ENCODE results near the gene HPCAL4. TPM values are rescaled to one million over a fixed set of nuclear protein-coding genes. Genes with fewer than 3 reads are reported as not detected.

HPCAL4 gene
- total RNA-seq, 1 donor from 2014 or later: 0.20 TPM

DNA sequence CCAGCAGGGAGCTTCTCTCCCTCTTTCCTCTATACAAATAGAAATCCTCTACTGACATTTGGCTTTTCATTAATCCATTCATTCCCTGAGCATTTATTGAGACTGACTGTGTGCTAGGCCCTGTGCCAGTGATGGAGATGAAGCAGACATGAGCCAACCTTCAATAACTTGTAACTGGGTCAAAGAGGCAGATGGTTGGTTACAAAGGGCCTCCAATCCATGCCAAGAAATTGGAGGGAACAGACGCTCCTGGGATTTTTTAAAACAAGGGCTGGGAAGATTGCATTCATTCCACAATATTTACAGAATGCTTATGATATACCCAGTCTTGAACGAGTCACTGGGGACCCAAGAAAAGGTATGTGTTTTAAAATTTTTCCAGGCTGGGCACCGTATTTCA lies 6.2 kb downstream of the HPCAL4 start:
- no peak for FAIRE-seq
- no peaks in the 10 kb centered on the region for H3K36me3 ChIP-seq (ENCODE audit: insufficient read depth, low read length)
- H3K79me2 ChIP-seq (ENCODE audit: insufficient read depth, low read length): no peaks in the 10 kb centered on the region
- TF ChIP-seq EZH2 (IDR thresholded peaks at IDR 0.05; ENCODE audit: insufficient read depth, low read length): no peak
- TF ChIP-seq, protein P1, sequence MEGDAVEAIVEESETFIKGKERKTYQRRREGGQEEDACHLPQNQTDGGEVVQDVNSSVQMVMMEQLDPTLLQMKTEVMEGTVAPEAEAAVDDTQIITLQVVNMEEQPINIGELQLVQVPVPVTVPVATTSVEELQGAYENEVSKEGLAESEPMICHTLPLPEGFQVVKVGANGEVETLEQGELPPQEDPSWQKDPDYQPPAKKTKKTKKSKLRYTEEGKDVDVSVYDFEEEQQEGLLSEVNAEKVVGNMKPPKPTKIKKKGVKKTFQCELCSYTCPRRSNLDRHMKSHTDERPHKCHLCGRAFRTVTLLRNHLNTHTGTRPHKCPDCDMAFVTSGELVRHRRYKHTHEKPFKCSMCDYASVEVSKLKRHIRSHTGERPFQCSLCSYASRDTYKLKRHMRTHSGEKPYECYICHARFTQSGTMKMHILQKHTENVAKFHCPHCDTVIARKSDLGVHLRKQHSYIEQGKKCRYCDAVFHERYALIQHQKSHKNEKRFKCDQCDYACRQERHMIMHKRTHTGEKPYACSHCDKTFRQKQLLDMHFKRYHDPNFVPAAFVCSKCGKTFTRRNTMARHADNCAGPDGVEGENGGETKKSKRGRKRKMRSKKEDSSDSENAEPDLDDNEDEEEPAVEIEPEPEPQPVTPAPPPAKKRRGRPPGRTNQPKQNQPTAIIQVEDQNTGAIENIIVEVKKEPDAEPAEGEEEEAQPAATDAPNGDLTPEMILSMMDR (IDR thresholded peaks at IDR 0.05; ENCODE audit: insufficient read depth, low read depth, low read length): no peak
- DNase-seq (ENCODE audit: low read depth): no peak
- H3K9me3 ChIP-seq (ENCODE audit: insufficient read depth, low read depth, low read length): no peaks in the 10 kb centered on the region
- H3K27ac ChIP-seq (ENCODE audit: low read depth, low read length): no peak overlapping the region
- no peaks in the 10 kb centered on the region for H4K20me1 ChIP-seq (ENCODE audit: insufficient read depth, low read length)
- H3K4me1 ChIP-seq (ENCODE audit: insufficient read depth, low read length): no peaks in the 10 kb centered on the region
- Mint-ChIP-seq H3K36me3 (ENCODE audit: low read depth, unreplicated experiment) (peaks cover 6% of the 10 kb centered on the region), H3K27me3 (ENCODE audit: low read depth, unreplicated experiment) (peaks cover 87% of the 10 kb centered on the region), H3K4me1 (ENCODE audit: low read depth, unreplicated experiment) (peaks cover 11% of the 10 kb centered on the region), H3K9me3 (ENCODE audit: unreplicated experiment) (peaks cover 9% of the 10 kb centered on the region), H3K4me3 (ENCODE audit: unreplicated experiment) (no peak overlapping the region), H3K27ac (ENCODE audit: unreplicated experiment) (peak overlapping the region; percentile 77)
- H3K4me3 ChIP-seq (ENCODE audit: insufficient read depth, low read depth, low read length): no peak overlapping the region
- H3K4me2 ChIP-seq (ENCODE audit: low read length): no peak overlapping the region
- H2AFZ ChIP-seq (ENCODE audit: low read depth, low read length): no peak overlapping the region
- peaks cover 80% of the 10 kb centered on the region for H3K27me3 ChIP-seq (ENCODE audit: insufficient read depth, low read length)
- H3K9ac ChIP-seq (ENCODE audit: low read length): no peak overlapping the region

DNA sequence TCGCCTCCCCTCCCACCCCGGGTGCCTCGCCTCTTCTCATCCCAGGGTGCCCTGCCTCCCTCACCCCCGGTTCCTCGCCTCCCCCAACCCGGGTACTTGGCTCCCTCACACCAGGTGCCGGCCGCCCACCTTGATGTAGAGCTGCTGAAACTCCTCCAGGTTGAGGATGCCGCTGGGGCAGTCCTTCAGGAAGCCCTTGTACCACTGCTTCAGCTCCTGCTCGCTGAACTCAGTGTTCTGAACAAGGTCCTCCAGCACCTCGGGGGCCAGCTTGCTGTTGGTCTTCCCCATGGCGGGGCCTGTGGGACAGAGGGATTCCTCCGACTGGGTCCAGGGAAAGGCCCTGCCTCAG lies 6.9 kb downstream of the HPCAL4 start:
- Mint-ChIP-seq H3K27ac (ENCODE audit: unreplicated experiment) (no peak overlapping the region), H3K4me1 (ENCODE audit: low read depth, unreplicated experiment) (peaks cover 10% of the 10 kb centered on the region), H3K36me3 (ENCODE audit: low read depth, unreplicated experiment) (peaks cover 6% of the 10 kb centered on the region), H3K4me3 (ENCODE audit: unreplicated experiment) (no peak overlapping the region), H3K27me3 (ENCODE audit: low read depth, unreplicated experiment) (peaks cover 87% of the 10 kb centered on the region), H3K9me3 (ENCODE audit: unreplicated experiment) (peaks cover 13% of the 10 kb centered on the region)
- Histone ChIP-seq H3K9me3 (ENCODE audit: insufficient read depth, low read depth, low read length) (no peaks in the 10 kb centered on the region), H3K9ac (ENCODE audit: low read length) (no peak overlapping the region), H3K4me3 (ENCODE audit: insufficient read depth, low read depth, low read length) (no peak overlapping the region), H3K27ac (ENCODE audit: low read depth, low read length) (no peak overlapping the region), H3K27me3 (ENCODE audit: insufficient read depth, low read length) (peaks cover 78% of the 10 kb centered on the region), H4K20me1 (ENCODE audit: insufficient read depth, low read length) (no peaks in the 10 kb centered on the region), H3K36me3 (ENCODE audit: insufficient read depth, low read length) (no peaks in the 10 kb centered on the region), H2AFZ (ENCODE audit: low read depth, low read length) (no peak overlapping the region), H3K4me2 (ENCODE audit: low read length) (no peak overlapping the region), H3K79me2 (ENCODE audit: insufficient read depth, low read length) (no peaks in the 10 kb centered on the region), H3K4me1 (ENCODE audit: insufficient read depth, low read length) (no peaks in the 10 kb centered on the region)
- DNase-seq (ENCODE audit: low read depth) (no peak), FAIRE-seq (no peak)
- TF ChIP-seq, protein P1 (IDR thresholded peaks at IDR 0.05; ENCODE audit: insufficient read depth, low read depth, low read length): no peak
- no peak for TF ChIP-seq EZH2 (IDR thresholded peaks at IDR 0.05; ENCODE audit: insufficient read depth, low read length)

DNA sequence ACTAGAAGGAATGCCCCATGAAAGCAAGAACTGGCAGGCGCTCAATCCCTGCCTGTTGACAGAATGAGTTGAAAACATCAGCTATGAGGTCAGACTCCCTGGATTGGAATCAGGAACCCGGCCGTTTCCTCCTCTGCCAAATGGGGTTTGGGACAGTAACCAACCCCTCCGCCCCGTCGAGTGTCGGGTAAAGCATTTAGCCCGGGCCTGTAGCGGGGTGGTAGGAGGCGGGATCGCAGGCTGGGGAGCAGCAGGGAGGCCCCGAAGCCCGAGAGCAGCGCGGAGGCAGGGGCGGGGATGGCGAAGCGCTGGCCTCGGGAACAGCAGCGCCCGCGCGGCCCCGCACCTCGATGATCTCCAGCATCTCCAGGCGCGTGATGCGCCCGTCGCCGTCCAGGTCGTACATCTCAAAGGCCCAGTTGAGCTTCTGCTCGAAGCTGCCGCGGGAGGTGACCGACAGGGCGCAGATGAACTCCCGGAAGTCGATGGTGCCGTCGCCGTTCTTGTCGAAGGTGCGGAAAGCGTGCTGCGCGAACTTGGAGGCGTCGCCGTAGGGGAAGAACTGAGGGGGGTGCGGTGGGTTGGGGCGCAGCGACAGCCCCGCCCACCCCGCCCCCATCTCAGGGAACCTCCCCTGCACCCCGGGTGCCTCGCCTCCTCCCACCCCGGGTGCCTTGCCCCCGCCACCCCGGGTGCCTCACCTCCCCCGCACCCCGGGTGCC lies 7.5 kb downstream of the HPCAL4 start:
- H3K36me3 Mint-ChIP-seq (ENCODE audit: low read depth, unreplicated experiment): peaks cover 6% of the 10 kb centered on the region
- TF ChIP-seq, protein P1 (IDR thresholded peaks at IDR 0.05; ENCODE audit: insufficient read depth, low read depth, low read length): no peak
- peak; percentile 78 for TF ChIP-seq EZH2 (IDR thresholded peaks at IDR 0.05; ENCODE audit: insufficient read depth, low read length)
- Histone ChIP-seq H4K20me1 (ENCODE audit: insufficient read depth, low read length) (no peaks in the 10 kb centered on the region), H3K9me3 (ENCODE audit: insufficient read depth, low read depth, low read length) (no peaks in the 10 kb centered on the region), H3K4me1 (ENCODE audit: insufficient read depth, low read length) (no peaks in the 10 kb centered on the region), H2AFZ (ENCODE audit: low read depth, low read length) (peak overlapping the region; percentile 26), H3K79me2 (ENCODE audit: insufficient read depth, low read length) (no peaks in the 10 kb centered on the region), H3K9ac (ENCODE audit: low read length) (no peak overlapping the region), H3K27ac (ENCODE audit: low read depth, low read length) (no peak overlapping the region), H3K4me3 (ENCODE audit: insufficient read depth, low read depth, low read length) (no peak overlapping the region), H3K36me3 (ENCODE audit: insufficient read depth, low read length) (no peaks in the 10 kb centered on the region), H3K27me3 (ENCODE audit: insufficient read depth, low read length) (peaks cover 74% of the 10 kb centered on the region), H3K4me2 (ENCODE audit: low read length) (no peak overlapping the region)
- H3K4me1 Mint-ChIP-seq (ENCODE audit: low read depth, unreplicated experiment): peaks cover 9% of the 10 kb centered on the region
- H3K27me3 Mint-ChIP-seq (ENCODE audit: low read depth, unreplicated experiment): peaks cover 87% of the 10 kb centered on the region
- H3K27ac Mint-ChIP-seq (ENCODE audit: unreplicated experiment): peak overlapping the region; percentile 26
- peaks cover 15% of the 10 kb centered on the region for H3K9me3 Mint-ChIP-seq (ENCODE audit: unreplicated experiment)
- DNase-seq (ENCODE audit: low read depth) (no peak), FAIRE-seq (no peak)
- no peak overlapping the region for H3K4me3 Mint-ChIP-seq (ENCODE audit: unreplicated experiment)

All from astrocyte (in vitro differentiated cells and primary cell).